A673 (cell line): ENCODE data around the gene BAIAP2L1. TPM values are rescaled to one million over a fixed set of nuclear protein-coding genes. Genes with fewer than 3 reads are reported as not detected.

Experiments
- BruUV-seq: library from RNA; stranded (reverse); fragments of 400-500 nt; replicated peaks from 2 replicates; lab custom pipeline; 2021; lab: Mats Ljungman, UMichigan
- CTCF ChIA-PET: fragments of 300-600 bp; sonication (Branson Sonifier 250); formaldehyde crosslinking; loops from one replicate; lab custom pipeline; 2022; ENCODE audit warnings: antibody characterized with exemption; lab: Charles Lee
- POLR2A ChIA-PET: fragments of 300-600 bp; sonication (Branson Sonifier 250); formaldehyde crosslinking; loops from one replicate; lab custom pipeline; 2022; ENCODE audit warnings: antibody characterized with exemption; ENCODE audit not compliant: low non-redundant PET; lab: Charles Lee
- DNase-seq: peaks from one replicate; pipeline ENCODE4 v3.0.0-alpha.2; 2015; ENCODE audit warnings: low spot score
- H3K27ac ChIP-seq: fragments of 200-600 bp; sonication (generic); 2 replicates; pipeline ENCODE4 v1.5.1; 2016; ENCODE audit warnings: mixed run types, low read depth, mild to moderate bottlenecking, mixed read lengths, antibody characterized with exemption, low read length; ENCODE audit not compliant: poor library complexity, severe bottlenecking
- H3K27me3 ChIP-seq: fragments of 200-600 bp; sonication (generic); replicated peaks from 2 replicates; pipeline ENCODE4 v1.6.1; 2017; ENCODE audit warnings: mixed run types, low read depth, mild to moderate bottlenecking, mixed read lengths, antibody characterized with exemption, low read length; ENCODE audit not compliant: insufficient read depth, poor library complexity
- H3K36me3 ChIP-seq: fragments of 200-600 bp; sonication (generic); 2 replicates; pipeline ENCODE4 v1.6.1; 2016; ENCODE audit warnings: mixed run types, mild to moderate bottlenecking, mixed read lengths, antibody characterized with exemption, low read length; ENCODE audit not compliant: insufficient read depth, poor library complexity, severe bottlenecking
- H3K4me1 ChIP-seq: fragments of 200-600 bp; sonication (generic); 2 replicates; pipeline ENCODE4 v1.6.1; 2017; ENCODE audit warnings: mixed run types, mild to moderate bottlenecking, mixed read lengths, antibody characterized with exemption, low read length; ENCODE audit not compliant: insufficient read depth, poor library complexity, severe bottlenecking
- H3K4me3 ChIP-seq: fragments of 200-600 bp; sonication (generic); 2 replicates; pipeline ENCODE4 v1.5.1; 2016; ENCODE audit warnings: low read depth, mixed run types, mild to moderate bottlenecking, mixed read lengths, low read length; ENCODE audit not compliant: poor library complexity, severe bottlenecking
- H3K9me3 ChIP-seq: fragments of 200-600 bp; sonication (generic); 2 replicates; pipeline ENCODE4 v1.6.1; 2016; ENCODE audit warnings: mixed run types, low read depth, mild to moderate bottlenecking, mixed read lengths, antibody characterized with exemption, low read length; ENCODE audit not compliant: poor library complexity, severe bottlenecking
- EZH2 ChIP-seq: fragments of 200-600 bp; sonication (generic); IDR thresholded peaks from 2 replicates; pipeline ENCODE4 v1.6.1; 2017; ENCODE audit warnings: borderline replicate concordance, low read depth, mild to moderate bottlenecking, mixed read lengths, antibody characterized with exemption, low read length; ENCODE audit not compliant: poor library complexity, severe bottlenecking
- intact Hi-C: fragments of 100-400 bp; cut with micrococcal nuclease; formaldehyde crosslinking; loops from one replicate; pipeline ENCODE4 v1.10.0; 2022; ENCODE audit not compliant: unreplicated experiment
- total RNA-seq: library from RNA; stranded (reverse); gene quantifications from 2 replicates; pipeline ENCODE4 v1.2.3, GENCODE V29; 2021
- TF ChIP-seq, protein P1 (sequence below): fragments of 300-800, 200-600 bp; sonication (generic); conservative IDR thresholded peaks from 2 replicates; pipeline ENCODE4 v1.5.1; 2017; ENCODE audit warnings: low read depth, mild to moderate bottlenecking, antibody characterized with exemption, low read length, moderate library complexity, mixed read lengths

Gene BAIAP2L1
- total RNA-seq, 1 experiment from 2014 or later: 0.77 TPM

DNA sequence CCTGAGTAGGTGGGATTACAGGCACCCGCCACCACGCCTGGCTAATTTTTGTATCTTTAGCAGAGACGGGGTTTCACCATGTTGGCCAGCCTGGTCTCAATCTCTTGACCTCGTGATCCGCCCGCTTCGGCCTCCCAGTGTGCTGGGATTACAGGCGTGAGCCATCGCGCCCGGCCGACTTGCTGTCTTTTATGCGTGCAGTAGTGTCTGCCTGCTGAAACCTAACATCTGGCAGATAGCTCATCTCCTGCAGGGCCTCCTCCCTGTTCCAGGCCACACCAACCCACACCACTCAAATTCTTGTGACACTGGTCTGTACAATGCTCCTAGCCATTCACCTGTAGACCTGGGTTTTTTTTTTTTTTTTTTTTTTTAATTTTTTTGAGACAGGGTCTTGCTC is 41.5 kb downstream of the BAIAP2L1 start:
- no peaks in the 10 kb centered on the region for H3K36me3 ChIP-seq
- no peaks in the 10 kb centered on the region for H3K9me3 ChIP-seq
- no peak overlapping the region for H3K27ac ChIP-seq
- ChIA-PET CTCF (no interaction called here), POLR2A (no interaction called here)
- H3K4me1 ChIP-seq: no peaks in the 10 kb centered on the region
- H3K4me3 ChIP-seq: no peak overlapping the region
- no TSS peak for BruUV-seq
- H3K27me3 ChIP-seq: no peaks in the 10 kb centered on the region
- DNase-seq: no peak
- TF ChIP-seq, protein P1, sequence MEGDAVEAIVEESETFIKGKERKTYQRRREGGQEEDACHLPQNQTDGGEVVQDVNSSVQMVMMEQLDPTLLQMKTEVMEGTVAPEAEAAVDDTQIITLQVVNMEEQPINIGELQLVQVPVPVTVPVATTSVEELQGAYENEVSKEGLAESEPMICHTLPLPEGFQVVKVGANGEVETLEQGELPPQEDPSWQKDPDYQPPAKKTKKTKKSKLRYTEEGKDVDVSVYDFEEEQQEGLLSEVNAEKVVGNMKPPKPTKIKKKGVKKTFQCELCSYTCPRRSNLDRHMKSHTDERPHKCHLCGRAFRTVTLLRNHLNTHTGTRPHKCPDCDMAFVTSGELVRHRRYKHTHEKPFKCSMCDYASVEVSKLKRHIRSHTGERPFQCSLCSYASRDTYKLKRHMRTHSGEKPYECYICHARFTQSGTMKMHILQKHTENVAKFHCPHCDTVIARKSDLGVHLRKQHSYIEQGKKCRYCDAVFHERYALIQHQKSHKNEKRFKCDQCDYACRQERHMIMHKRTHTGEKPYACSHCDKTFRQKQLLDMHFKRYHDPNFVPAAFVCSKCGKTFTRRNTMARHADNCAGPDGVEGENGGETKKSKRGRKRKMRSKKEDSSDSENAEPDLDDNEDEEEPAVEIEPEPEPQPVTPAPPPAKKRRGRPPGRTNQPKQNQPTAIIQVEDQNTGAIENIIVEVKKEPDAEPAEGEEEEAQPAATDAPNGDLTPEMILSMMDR: no peak
- no peak for TF ChIP-seq EZH2
- intact Hi-C loops: no loop called here

DNA sequence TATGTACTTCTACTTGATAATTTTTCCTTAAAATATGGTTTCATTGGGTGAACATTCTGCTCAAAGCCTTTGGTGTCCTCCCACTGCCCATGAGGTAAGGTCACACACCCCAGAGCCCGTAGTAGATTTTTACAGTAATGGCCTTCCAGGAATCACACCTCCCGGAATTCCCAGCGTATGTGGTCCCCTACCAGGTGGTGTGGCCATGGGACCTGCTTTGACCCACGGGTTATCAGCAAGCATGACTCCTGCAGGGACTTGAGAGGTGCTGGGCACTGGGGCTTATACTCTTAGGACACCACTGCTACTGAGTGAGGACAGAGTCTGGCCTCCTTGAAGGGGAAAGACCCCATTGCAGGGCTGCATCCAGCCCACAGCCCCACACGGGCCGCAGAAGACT is 42.2 kb downstream of the BAIAP2L1 start:
- intact Hi-C loops: no loop called here

DNA sequence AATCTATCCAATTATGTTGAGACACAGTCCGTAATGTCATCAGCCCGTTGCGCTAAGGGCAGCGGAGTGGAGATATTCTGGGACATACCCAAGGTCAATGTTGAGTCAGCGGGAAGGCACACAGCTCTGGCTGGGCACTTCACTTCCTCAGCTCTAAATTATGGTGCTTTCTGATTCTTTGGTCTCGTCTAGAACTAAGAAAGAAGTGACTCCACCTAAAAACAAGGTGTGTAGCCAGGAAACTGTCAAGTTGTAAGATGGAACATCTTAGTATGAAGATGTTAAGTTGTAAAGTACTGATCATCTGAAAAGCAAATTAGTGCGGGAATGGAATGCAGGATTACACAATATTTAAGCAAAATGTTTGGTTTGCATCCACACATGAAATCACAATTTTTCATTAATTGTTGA is 43.1 kb downstream of the BAIAP2L1 start:
- POLR2A ChIA-PET: no interaction called here
- CTCF ChIA-PET: no interaction called here
- TF ChIP-seq, protein P1: no peak
- no peak for TF ChIP-seq EZH2
- no TSS peak for BruUV-seq
- Histone ChIP-seq H3K27me3 (no peaks in the 10 kb centered on the region), H3K36me3 (no peaks in the 10 kb centered on the region), H3K27ac (no peak overlapping the region), H3K9me3 (no peaks in the 10 kb centered on the region), H3K4me1 (no peaks in the 10 kb centered on the region), H3K4me3 (no peak overlapping the region)
- DNase-seq: no peak
- intact Hi-C loops: no loop called here

More for the DNA sequence above, 42.2 kb downstream of the BAIAP2L1 start:
- H3K4me1 ChIP-seq: no peaks in the 10 kb centered on the region
- H3K4me3 ChIP-seq: no peak overlapping the region
- H3K27me3 ChIP-seq: no peaks in the 10 kb centered on the region
- H3K9me3 ChIP-seq: no peaks in the 10 kb centered on the region
- ChIA-PET POLR2A (no interaction called here), CTCF (no interaction called here)
- no peaks in the 10 kb centered on the region for H3K36me3 ChIP-seq
- no peak for DNase-seq
- no peak for TF ChIP-seq EZH2
- TF ChIP-seq, protein P1: no peak
- no TSS peak for BruUV-seq
- no peak overlapping the region for H3K27ac ChIP-seq

DNA sequence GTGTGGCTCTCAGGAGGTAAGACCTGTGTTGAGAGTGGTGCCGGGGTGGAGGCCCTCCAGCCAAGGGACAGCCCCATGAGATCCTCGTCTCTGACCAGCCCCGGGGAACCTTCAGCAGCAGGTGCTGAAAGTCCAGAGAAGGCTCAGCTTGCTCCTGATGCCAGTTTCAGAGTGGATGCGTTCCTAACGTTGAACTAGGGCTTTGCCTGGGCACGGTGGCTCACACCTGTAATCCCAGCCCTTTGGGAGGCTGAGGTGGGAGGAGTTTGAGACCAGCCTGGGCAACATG is 45.7 kb downstream of the BAIAP2L1 start:
- no peak for TF ChIP-seq EZH2
- TF ChIP-seq, protein P1: no peak
- Histone ChIP-seq H3K4me1 (no peaks in the 10 kb centered on the region), H3K4me3 (no peak overlapping the region), H3K27me3 (no peaks in the 10 kb centered on the region), H3K36me3 (no peaks in the 10 kb centered on the region), H3K27ac (no peak overlapping the region), H3K9me3 (no peaks in the 10 kb centered on the region)
- no peak for DNase-seq
- POLR2A ChIA-PET: no interaction called here
- CTCF ChIA-PET: no interaction called here
- no TSS peak for BruUV-seq
- intact Hi-C loops: no loop called here
